Activated naive CD4-positive, alpha-beta T cell treated with anti-CD3 and anti-CD28 coated beads, Interleukin-2, amount 50 U/mL, for 72 hours (primary cell): ENCODE measurements around the gene NRARP. TPM values are rescaled to one million over a fixed set of nuclear protein-coding genes. Genes with fewer than 3 reads are reported as not detected.

Experiments
- ATAC-seq, 2 donors: fragments of 150-1000 bp; cut with Tn5 transposase; 2 replicates each; pipeline ENCODE4 v1.10.0; 2021; ENCODE audit warnings: mild to moderate bottlenecking in 2 of 2, moderate library complexity in 2 of 2
- DNase-seq, 2 donors: peaks; one replicate each; pipeline ENCODE4 v3.0.0; 2021 to 2022; ENCODE audit warnings: low spot score in 2 of 2
- H3K27ac Mint-ChIP-seq, 2 donors: one replicate each; pipeline ENCODE4 v1.8.0; 2022; ENCODE audit warnings: mild to moderate bottlenecking in 2 of 2, mixed read lengths in 2 of 2
- H3K36me3 Mint-ChIP-seq, 2 donors: one replicate each; pipeline ENCODE4 v1.8.0; 2022; ENCODE audit warnings: mixed read lengths in 2 of 2
- H3K9me3 Mint-ChIP-seq, 2 donors: one replicate each; pipeline ENCODE4 v1.8.0; 2022; ENCODE audit warnings: mixed read lengths in 2 of 2
- total RNA-seq, 2 donors: library from RNA; stranded (reverse); gene quantifications; one replicate each; pipeline ENCODE4 v1.2.3, GENCODE V29; 2022

NRARP gene
- total RNA-seq, 2 donors from 2014 or later, result 0.61 to 3.1 TPM

DNA sequence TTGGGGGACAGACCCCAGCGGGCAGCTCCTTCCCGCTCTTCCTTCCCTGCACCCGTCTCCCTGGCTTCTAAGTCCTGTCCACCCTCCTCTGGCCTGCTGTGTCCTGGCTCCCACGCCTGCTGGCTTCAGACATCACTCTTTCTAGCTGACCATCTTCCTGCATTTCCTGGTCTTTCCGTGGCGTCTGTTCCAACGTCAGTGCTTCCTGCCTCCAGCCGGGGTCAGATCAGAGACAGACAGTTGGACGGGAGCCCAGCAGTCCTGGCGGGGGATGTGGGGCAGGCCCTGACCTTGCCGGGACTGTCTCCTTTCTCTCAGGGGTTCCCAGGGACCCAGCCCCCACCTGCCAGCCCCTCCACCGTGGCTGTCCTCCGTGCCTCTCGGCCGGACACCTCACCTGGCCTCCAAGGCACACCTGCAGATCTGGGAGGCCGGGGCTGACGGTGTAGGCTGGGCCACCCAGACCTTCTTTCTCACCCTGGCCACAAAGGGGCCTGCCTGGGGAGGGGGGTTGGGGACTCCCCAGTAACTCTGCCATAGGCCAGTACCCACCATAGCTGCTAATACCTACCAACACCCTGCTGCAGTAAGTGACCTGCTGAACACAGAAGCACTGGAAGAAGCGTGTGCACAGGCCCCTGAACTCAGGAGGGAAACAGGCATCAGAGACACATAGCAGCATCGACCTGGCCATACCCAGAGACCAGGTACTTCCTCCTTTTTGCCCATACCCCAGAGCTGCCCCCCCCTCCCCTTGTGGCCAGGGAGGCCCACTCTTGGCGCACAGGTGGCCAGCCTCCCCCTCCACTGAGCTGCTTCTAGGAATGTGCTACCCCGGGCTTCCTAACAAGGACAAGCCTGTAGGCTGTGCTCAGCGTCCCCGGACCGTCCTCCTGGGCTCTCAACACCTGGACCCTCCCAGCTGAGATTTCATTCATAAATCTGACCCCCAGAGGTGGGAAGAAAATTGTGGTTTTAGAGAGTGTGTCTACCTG lies 5.1 kb downstream of the NRARP start:
- ATAC-seq (no peak), DNase-seq (no peak)
- H3K9me3 Mint-ChIP-seq, result no peaks in the 10 kb centered on the region
- H3K27ac Mint-ChIP-seq, result no peak overlapping the region
- H3K36me3 Mint-ChIP-seq, result no peaks in the 10 kb centered on the region

DNA sequence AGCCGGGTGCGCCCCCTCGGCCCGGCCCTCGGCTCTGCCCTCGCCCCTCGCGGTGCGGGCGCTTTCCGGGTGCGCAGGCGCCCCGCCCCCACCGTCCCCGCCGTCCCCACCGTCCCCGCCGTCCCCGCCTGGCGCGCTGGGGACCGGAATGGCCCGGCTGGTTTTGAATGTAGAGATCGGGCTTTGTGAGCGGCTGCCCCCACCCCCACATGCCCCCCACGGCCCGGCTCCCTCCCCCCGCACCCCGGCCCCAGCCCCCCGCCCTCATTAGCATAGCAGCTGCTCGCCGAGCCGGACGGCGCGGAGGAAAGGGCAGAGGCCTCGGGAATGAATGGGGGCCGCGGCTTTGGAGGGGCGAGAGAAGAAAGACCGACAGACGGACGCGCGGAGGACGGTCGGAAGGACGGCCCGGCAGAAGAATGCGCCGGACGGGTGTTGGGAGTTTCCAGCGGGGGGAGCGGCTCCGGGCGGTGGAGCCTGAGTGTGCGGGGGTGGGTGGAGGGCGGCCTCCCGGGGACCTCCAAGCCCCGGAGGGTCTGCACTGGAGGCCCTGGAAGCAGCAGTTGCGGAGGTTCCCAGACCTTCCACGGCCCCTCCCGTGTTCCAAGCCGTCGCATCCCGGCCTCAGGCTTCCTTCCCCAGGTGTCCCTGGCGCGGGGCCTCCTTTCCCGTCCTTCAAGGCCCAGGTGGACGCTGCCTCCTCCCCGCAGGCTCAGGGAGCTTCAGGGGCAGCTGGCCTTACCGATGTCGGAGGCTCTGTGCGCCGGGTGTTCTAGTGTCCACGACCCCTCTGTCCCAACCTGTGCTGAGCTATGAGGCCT lies 6.0 kb downstream of the NRARP start:
- DNase-seq, result peak in 1 of 2 donors; percentile 55
- H3K9me3 Mint-ChIP-seq, result no peaks in the 10 kb centered on the region
- H3K36me3 Mint-ChIP-seq, result no peaks in the 10 kb centered on the region
- no peak overlapping the region for H3K27ac Mint-ChIP-seq
- peak; percentile 12 to 34 for ATAC-seq

DNA sequence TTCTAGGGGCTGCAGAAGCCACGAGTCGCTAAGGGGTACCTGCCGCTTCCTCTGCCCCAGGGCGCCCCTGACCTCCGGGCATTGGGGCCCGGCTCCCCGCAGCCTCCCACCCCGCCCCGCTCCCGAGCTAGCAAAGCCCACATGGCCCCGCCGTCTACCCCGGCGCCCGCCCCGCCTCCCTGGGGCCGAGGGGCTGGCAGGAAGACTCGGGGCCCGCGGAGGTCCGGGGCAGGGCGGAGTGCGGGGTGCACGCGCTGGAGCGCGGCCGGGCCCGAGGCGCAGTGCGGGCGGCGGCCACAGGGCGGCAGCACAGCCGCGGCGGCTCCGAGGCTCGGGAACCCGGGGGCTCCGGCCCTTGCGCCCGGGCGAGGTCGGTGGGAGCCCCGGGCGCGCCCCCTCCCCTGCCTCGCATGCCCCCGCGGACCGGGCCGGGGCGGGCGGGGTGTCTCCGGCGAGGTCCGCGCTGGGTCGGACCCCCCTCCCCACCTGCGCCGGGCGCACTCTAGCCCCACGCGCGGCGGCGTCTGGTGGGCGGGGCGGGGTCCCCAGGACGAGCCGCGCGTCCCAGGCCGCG lies 6.7 kb downstream of the NRARP start:
- peak; percentile 79 to 81 for ATAC-seq
- Mint-ChIP-seq H3K9me3 (no peaks in the 10 kb centered on the region), H3K36me3 (no peaks in the 10 kb centered on the region), H3K27ac (no peak overlapping the region)
- DNase-seq, result peak in 1 of 2 donors; percentile 82

DNA sequence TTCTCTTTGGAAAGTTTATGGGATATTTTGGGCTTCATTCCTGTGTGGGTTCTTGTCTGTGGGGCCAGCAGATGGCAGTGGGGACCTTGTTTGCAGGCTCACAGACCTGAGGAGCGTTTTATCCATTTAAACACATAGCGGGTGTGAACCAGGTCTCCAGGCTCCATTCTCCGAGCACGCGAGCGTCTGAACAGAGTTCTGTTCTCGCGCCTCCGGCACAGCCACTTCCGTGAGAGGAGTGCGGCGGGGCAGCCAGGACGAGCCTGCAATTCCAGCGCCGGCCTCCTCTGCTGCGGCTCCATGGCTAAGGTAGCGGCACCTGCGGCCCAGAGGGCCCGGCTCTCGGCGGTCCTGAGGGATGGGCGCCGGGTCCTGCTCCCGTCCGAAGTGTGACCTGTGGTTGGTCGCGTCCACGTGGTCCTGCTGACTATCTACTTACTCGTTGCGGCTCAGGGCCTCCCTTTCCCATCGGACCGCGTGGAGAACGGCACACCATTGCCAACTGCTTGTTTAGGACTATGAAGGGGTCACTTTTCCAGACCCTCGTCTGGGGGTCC lies 7.3 kb downstream of the NRARP start:
- Mint-ChIP-seq H3K36me3 (no peaks in the 10 kb centered on the region), H3K27ac (peak overlapping the region in 1 of 2 donors; percentile 50), H3K9me3 (no peaks in the 10 kb centered on the region)
- ATAC-seq (peak; percentile 16 to 43), DNase-seq (no peak)

DNA sequence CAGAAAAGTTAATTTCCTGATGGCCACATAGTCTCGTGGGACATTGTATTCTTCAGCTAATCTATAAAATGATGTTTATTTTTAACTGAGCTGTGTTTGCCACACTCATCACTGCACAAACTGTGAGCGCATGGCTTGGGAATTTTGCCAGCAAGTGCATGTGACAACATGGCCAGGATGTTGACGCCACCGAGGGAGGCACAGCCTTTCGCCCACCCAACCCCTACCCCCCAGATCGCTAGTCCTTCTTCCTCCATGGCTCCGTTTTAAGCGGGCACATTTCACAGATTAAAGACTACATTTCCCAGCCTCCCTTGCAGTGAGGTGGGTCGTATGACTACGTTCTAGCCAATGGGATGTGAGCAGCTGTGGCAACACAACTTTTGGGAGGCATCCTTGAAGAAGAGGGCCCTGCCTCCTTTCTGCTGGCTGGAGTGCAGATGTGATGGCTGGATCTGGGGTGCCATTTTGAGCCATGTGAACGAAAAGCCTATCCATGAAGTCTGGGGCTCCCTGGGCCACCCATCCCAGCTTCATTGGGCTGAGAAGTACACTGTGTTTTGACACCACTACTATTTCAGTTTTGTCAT lies 7.9 kb downstream of the NRARP start:
- no peaks in the 10 kb centered on the region for H3K9me3 Mint-ChIP-seq
- ATAC-seq (peak; percentile 24 to 68), DNase-seq (no peak)
- peak overlapping the region in 1 of 2 donors; percentile 50 for H3K27ac Mint-ChIP-seq
- no peaks in the 10 kb centered on the region for H3K36me3 Mint-ChIP-seq

DNA sequence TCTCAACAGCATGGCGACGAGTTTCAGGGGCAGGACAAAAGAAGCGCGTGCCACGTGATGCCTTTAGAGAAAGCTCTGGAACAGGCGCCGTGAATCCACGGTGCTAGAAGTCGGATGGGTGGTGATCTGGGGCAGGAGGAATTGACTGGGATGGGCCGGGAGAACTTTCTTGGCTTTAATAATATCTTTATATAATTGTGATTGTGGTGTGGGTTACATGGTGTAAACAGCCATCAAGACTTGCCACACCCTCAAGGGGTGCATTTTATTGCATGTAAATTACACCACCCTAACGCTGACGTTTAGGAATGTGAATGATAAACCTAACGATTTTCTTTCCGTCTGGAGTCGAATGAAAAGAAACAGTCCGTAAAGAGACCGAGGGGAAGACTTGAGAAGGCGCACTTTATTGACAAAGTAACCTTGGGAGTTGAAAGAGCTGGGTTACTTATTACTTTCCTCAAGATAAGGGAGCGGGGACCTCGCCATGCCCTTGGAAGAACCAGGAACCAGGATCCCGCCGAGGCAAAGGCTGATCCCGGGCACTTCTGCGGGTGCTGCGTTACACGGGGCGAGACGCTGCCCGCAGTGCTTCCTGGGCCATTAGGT lies 8.5 kb downstream of the NRARP start:
- H3K27ac Mint-ChIP-seq, result no peak overlapping the region
- DNase-seq (no peak), ATAC-seq (no peak)
- H3K9me3 Mint-ChIP-seq, result no peaks in the 10 kb centered on the region
- H3K36me3 Mint-ChIP-seq, result no peaks in the 10 kb centered on the region

DNA sequence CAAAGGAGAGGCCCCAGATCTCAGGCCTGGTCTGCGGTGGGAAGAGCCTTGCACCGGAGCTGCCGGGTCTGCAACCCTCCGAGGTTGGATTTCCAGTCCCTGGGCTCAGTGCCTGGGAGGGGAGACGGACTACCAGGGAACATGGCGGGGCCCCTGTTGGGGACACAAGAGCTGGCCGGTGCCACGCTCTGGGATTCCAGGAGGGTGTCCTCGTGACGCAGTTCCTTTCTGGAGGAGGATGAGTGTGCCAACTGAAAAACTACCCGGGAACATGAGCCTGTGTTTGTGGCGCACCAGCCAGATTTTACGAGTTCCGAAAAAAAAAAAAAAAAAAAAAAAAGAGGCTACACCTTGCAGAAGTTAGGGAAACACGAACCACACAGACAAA lies 9.0 kb downstream of the NRARP start:
- Mint-ChIP-seq H3K36me3 (no peaks in the 10 kb centered on the region), H3K27ac (no peak overlapping the region), H3K9me3 (no peaks in the 10 kb centered on the region)
- no peak for DNase-seq
- no peak for ATAC-seq

DNA sequence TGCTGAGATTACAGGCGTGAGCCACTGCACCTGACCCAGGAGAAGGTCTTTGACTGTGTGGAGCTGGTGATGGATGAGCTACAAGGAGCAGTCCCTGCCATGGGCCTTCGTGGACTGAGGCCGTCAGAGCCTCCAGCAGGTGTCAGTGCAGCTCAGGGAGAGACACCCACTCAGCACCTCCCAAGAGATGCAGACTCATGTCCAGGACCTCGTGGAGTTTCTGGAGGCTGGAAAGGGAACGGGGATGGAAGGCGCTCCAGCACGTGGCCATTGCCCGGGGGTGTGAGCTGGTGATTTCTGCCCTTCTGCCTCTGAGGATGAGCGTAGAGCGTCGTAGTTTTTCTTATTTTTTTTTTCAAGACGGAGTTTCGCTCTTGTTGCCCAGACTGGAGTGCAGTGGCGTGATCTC lies 15.1 kb downstream of the NRARP start:
- peak; percentile 58 to 84 for ATAC-seq
- no peaks in the 10 kb centered on the region for H3K9me3 Mint-ChIP-seq
- DNase-seq, result peak in 1 of 2 donors; percentile 52
- no peaks in the 10 kb centered on the region for H3K36me3 Mint-ChIP-seq
- H3K27ac Mint-ChIP-seq, result peak overlapping the region in 1 of 2 donors; percentile 9

DNA sequence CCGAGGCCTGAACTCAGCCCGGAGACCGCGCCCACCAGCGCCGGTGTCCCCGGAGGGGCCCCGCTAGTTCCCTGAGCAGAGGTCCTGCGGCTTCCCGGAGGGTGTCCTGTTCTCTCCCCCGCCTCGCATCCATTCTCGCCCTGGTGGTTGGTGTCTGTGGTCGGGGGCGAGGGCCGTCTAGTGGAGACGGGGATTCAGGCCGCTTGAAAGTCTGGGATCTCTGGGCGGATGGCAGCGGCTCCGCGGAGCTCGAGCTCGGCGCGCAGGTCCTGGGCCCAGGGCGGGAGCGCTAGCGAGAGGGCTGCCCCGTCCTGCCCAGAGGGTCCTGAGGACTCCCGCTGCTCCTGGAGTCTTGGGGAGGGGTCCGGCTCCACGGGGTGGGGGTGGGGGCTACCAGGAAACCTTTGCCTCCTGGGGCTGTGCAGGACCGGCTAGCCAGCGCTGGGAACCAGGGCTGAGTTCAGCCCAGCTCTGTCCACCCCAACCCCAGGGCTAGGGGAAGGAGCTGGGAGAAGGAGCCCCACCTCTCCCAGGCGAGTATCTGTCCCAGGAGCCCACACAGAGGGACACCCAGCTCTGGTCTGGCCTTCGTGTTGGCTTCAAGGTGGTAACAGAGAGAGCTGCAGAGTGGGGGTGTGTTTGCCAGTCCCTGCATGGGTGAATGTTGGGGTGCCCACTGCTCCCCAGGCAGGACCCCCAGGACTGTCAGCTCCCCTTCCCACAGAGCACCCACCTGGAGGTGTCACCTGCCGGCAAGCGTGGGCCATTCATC lies 20.5 kb downstream of the NRARP start:
- H3K36me3 Mint-ChIP-seq, result no peaks in the 10 kb centered on the region
- no peak overlapping the region for H3K27ac Mint-ChIP-seq
- DNase-seq (no peak), ATAC-seq (no peak)
- H3K9me3 Mint-ChIP-seq, result no peaks in the 10 kb centered on the region

DNA sequence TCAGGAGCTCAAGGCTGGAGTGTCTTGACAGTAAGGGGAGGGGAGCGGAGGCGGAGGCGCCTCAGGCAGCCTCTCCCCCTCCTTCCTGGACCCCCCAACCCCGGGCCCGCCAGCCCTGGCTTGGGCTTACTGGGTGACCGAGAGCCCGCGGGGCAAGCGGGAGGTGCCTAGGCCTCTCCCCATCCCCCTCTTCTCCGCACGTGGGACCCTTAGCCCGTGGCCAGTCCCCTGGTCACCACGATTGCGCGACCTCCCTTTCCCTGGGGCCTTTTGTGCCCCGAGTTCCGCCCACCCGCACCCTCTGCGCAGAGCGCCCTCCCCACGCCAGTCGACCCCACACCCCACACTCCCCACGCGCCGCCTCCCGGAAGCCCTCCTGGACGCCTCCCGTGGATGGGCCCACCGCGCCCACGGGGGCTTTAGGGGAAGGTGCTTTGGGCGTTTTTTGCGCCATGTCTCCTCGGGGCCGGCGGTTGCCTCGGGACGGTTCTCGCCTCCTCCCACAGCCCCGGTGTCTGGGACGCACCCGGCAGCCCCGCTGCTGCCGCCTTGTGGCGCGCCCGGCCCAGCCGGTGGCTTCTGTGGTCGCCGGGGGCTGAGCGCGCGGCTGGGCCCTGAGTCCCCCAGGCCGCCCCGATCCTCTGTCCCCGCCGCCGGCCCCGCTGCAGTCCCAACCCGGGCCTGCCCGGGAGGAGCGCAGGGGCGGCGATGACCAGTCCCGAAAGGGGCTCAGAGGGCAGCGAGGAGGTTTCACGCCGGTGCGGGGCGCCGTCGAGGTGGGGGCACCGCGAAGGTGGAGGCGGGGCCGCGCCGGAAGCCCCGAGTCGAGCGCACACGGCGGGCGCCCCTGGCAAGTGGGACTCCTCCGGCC lies 21.4 kb downstream of the NRARP start:
- ATAC-seq, result no peak
- H3K9me3 Mint-ChIP-seq, result no peaks in the 10 kb centered on the region
- no peaks in the 10 kb centered on the region for H3K36me3 Mint-ChIP-seq

DNA sequence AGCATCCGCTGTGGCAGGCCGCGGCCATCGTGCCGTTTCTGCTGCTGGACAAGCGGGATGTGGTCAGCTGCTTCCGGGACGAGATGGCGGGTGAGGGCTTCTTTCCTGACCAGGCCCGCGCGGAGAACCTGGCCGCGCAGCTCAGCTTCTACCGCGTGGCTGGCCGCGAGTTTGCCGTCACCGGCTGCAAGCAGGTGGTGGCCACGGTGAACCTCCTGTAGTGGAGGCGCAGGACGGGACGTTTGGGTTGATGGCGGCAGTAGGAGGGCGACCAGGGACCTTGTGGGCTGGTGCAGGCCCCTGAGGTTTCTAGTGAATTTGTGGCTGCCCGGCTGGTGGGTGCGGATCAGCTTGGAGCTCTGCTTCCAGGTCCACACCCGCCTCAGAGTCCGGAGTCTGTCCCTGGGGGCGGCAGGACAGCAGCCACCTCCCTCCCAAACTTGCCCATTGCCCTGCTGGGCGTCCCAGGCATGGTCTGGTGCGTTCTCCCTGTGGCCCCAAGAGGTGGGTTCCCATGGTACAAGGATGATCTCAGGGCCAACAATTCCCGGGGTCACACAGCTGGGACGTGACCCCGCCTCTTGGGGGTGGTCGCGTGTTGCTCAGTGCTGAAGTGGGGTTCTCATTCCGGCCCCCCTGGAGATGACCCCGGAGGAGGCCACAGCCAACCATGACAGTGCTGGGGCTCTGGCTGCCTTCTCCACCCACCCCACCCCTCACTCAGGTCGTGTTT lies 22.2 kb downstream of the NRARP start:
- ATAC-seq, result no peak
- Mint-ChIP-seq H3K27ac (no peak overlapping the region), H3K9me3 (no peaks in the 10 kb centered on the region)

More for the DNA sequence above, 21.4 kb downstream of the NRARP start:
- DNase-seq, result no peak
- no peak overlapping the region for H3K27ac Mint-ChIP-seq

DNA sequence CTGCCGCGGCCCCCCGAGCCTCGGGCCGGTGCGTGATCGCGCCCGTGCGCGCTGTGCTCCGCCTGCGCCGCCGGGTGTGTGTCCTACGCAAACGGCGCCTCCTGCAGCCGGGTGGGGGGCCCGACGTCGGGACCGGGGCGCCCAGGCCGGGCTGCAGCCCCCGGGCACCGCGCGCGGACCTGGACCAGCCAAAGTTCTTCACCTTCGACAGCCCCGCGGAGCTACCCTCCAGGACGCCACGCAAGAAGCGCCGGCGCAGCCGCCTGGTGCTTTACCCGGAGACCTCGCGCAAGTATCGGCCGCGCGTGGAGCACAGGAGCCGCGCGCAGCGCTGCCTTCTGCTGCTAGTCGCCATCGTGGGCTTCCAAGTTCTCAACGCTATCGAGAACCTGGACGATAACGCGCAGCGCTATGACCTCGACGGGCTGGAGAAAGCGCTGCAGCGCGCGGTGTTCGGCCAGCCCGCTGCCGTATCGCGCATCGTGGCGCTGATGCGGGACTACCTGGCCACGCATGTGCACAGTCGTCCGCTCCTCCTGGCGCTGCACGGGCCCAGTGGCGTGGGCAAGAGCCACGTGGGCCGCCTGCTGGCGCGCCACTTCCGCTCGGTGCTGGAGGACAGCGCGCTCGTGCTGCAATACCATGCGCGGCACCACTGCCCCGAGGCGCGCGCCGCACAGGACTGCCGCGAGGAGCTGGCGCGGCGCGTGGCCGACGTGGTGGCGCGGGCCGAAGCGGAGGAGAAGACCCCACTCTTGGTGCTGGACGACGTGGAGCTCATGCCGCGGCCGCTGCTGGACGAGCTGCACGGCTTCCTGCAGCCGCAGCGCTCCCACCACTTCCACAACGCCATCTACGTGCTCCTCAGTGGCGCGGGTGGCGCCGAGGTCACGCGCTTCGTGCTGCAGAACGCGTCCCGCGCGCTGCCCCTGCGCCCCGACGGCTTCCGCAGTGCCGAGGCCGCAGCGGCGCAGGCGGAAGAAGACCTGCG lies 23.1 kb downstream of the NRARP start:
- no peaks in the 10 kb centered on the region for H3K9me3 Mint-ChIP-seq
- DNase-seq, result no peak
- no peak for ATAC-seq
- H3K27ac Mint-ChIP-seq, result no peak overlapping the region
- no peaks in the 10 kb centered on the region for H3K36me3 Mint-ChIP-seq

More for the DNA sequence above, 22.2 kb downstream of the NRARP start:
- DNase-seq, result no peak
- no peaks in the 10 kb centered on the region for H3K36me3 Mint-ChIP-seq
